ENCODE measurements around the gene COG2.

COG2 gene

GRCh38 chr1:230701895-230702768 is 59.9 kb downstream of the COG2 start:
- DNase-seq (ENCODE audit: low spot score), result no peak

GRCh38 chr1:230702934-230703678 is 60.8 kb downstream of the COG2 start:
- DNase-seq (ENCODE audit: low spot score), result no peak

- no peak for DNase-seq (ENCODE audit: low spot score)
These were observed 61.6 kb downstream of the COG2 start for GRCh38 chr1:230703679-230704385.

DNA sequence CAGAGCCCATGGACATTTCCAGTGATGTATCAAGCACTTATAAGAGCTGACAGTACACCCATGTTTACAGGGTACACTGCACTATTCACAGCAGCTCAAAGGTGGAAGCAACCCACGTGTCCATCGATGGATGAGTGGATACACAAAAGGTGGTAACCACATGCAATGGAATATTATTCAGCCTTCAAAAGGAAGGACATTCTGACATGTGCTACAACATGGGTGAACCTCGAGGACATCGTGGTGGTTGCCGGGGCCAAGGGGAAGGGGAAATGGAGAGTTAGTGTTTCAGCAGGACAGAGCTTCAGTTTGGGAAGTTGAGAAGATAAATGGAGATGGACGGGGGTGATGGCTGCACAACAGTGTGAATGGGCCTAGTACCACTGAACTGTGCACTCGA is 62.5 kb downstream of the COG2 start:
- no peak for DNase-seq (ENCODE audit: low spot score)

GRCh38 chr1:230705289-230706019 is 63.2 kb downstream of the COG2 start:
- no peak for DNase-seq (ENCODE audit: low spot score)

GRCh38 chr1:230706020-230706699 is 63.9 kb downstream of the COG2 start:
- no peak for DNase-seq (ENCODE audit: low spot score)

GRCh38 chr1:230706887-230707731 is 64.8 kb downstream of the COG2 start:
- DNase-seq (ENCODE audit: low spot score), result no peak

GRCh38 chr1:230707732-230708630 is 65.7 kb downstream of the COG2 start:
- no peak for DNase-seq (ENCODE audit: low spot score)

GRCh38 chr1:230708631-230709580 is 66.6 kb downstream of the COG2 start:
- no peak for DNase-seq (ENCODE audit: low spot score)

- no peak for DNase-seq (ENCODE audit: low spot score)
These were observed 67.6 kb downstream of the COG2 start for GRCh38 chr1:230709619-230710542.

- DNase-seq (ENCODE audit: low spot score), result no peak
These were observed 68.2 kb downstream of the COG2 start for GRCh38 chr1:230710543-230710904.

GRCh38 chr1:230711245-230711644 is 69.0 kb downstream of the COG2 start:
- DNase-seq (ENCODE audit: low spot score), result no peak

- no peak for DNase-seq (ENCODE audit: low spot score)
These were observed 70.2 kb downstream of the COG2 start for GRCh38 chr1:230712470-230712942.

- DNase-seq (ENCODE audit: low spot score), result no peak
These were observed 70.9 kb downstream of the COG2 start for GRCh38 chr1:230713138-230713537.

DNA sequence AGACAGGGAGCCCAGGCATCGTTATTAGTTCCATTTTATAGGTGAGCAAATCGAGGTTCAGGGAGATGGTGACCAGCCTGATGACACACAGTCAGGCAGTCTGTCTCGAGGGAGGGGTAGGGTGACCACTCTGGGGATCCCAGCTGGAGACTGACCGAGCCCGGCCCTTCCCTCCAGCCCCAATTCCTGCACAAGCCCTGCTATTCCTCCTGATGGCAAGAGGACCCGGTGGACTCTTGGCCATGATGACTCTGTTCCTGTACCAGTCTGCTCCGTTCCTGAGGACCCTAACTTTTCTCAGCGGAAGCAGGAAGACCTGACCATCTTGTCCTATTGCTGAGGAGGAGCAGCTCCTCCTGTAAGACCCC is 71.2 kb downstream of the COG2 start:
- no peak for DNase-seq (ENCODE audit: low spot score)

- no peak for DNase-seq (ENCODE audit: low spot score)
These were observed 71.9 kb downstream of the COG2 start, which contains the start of gene AGT for GRCh38 chr1:230713915-230714764. AGT (minus strand) TSS chr1:230714122; CDS start chr1:230710823, 3,299 bp downstream.

Measured in hematopoietic multipotent progenitor cell treated with erythropoietin and hydrocortisone succinate and interleukin-3 and kit ligand, for 17 days (in vitro differentiated cells).